ENCODE results near the gene SGSM1.

- TF ChIP-seq POLR2A (IDR thresholded peaks at IDR 0.05; ENCODE audit: extremely low read depth, insufficient read length) = no peak
- no peak for TF ChIP-seq CTCF (IDR thresholded peaks at IDR 0.05; ENCODE audit: low read depth, low read length)
Measured at GRCh38 chr22:24935771-24936483, 129.9 kb downstream of the SGSM1 start.

Measured in NB4 (cell line).